Measurements from ENCODE around the gene RAVER2. TPM values are rescaled to one million over a fixed set of nuclear protein-coding genes. Genes with fewer than 3 reads are reported as not detected.

The RAVER2 gene
- total and polyA plus RNA-seq, 2 experiments from 2014 or later, result 14.1 to 28.6 TPM

- Histone ChIP-seq H3K4me2 (no peak overlapping the region), H3K9me2 (replicated peaks; ENCODE audit: insufficient read depth) (no peaks in the 10 kb centered on the region), H3K27ac (no peak overlapping the region), H3K4me1 (ENCODE audit: insufficient read depth) (no peaks in the 10 kb centered on the region), H4K20me1 (ENCODE audit: insufficient read depth, poor library complexity, severe bottlenecking) (no peaks in the 10 kb centered on the region), H3K9me3 (ENCODE audit: low read depth) (no peaks in the 10 kb centered on the region), H3K27me3 (no peaks in the 10 kb centered on the region), H2AFZ (no peak overlapping the region), H3K79me2 (no peaks in the 10 kb centered on the region), H3K36me3 (replicated peaks; ENCODE audit: insufficient read depth, low read depth) (no peaks in the 10 kb centered on the region), H3K4me3 (no peak overlapping the region)
- no peak for DNase-seq (ENCODE audit: low spot score)
- TF ChIP-seq, protein P1, sequence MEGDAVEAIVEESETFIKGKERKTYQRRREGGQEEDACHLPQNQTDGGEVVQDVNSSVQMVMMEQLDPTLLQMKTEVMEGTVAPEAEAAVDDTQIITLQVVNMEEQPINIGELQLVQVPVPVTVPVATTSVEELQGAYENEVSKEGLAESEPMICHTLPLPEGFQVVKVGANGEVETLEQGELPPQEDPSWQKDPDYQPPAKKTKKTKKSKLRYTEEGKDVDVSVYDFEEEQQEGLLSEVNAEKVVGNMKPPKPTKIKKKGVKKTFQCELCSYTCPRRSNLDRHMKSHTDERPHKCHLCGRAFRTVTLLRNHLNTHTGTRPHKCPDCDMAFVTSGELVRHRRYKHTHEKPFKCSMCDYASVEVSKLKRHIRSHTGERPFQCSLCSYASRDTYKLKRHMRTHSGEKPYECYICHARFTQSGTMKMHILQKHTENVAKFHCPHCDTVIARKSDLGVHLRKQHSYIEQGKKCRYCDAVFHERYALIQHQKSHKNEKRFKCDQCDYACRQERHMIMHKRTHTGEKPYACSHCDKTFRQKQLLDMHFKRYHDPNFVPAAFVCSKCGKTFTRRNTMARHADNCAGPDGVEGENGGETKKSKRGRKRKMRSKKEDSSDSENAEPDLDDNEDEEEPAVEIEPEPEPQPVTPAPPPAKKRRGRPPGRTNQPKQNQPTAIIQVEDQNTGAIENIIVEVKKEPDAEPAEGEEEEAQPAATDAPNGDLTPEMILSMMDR (IDR thresholded peaks at IDR 0.05; ENCODE audit: poor library complexity), result no peak
- TF ChIP-seq EZH2phosphoT487 (IDR thresholded peaks at IDR 0.05; ENCODE audit: low read depth, severe bottlenecking, unreplicated experiment) (no peak), EZH2 (IDR thresholded peaks at IDR 0.05; ENCODE audit: borderline replicate concordance) (no peak)
- WGBS (ENCODE audit: low lambda C conversion rate, missing lambda C conversion rate), result 80% methylated on average over 10 of the region's 10 CpGs
These were observed 130.2 kb downstream of the RAVER2 start for GRCh38 chr1:64875101-64875500.

GRCh38 chr1:64875606-64876005 is 130.7 kb downstream of the RAVER2 start:
- H2AFZ ChIP-seq, result no peak overlapping the region
- 87% methylated on average over 6 of the region's 6 CpGs for WGBS (ENCODE audit: low lambda C conversion rate, missing lambda C conversion rate)
- H3K9me2 ChIP-seq (replicated peaks; ENCODE audit: insufficient read depth), result no peaks in the 10 kb centered on the region
- H3K27ac ChIP-seq, result no peak overlapping the region
- no peak overlapping the region for H3K4me2 ChIP-seq
- H3K79me2 ChIP-seq, result no peaks in the 10 kb centered on the region
- no peaks in the 10 kb centered on the region for H3K9me3 ChIP-seq (ENCODE audit: low read depth)
- no peak overlapping the region for H3K4me3 ChIP-seq
- no peak for TF ChIP-seq EZH2 (IDR thresholded peaks at IDR 0.05; ENCODE audit: borderline replicate concordance)
- no peak for TF ChIP-seq EZH2phosphoT487 (IDR thresholded peaks at IDR 0.05; ENCODE audit: low read depth, severe bottlenecking, unreplicated experiment)
- TF ChIP-seq, protein P1 (IDR thresholded peaks at IDR 0.05; ENCODE audit: poor library complexity), result no peak
- H3K4me1 ChIP-seq (ENCODE audit: insufficient read depth), result no peaks in the 10 kb centered on the region
- H4K20me1 ChIP-seq (ENCODE audit: insufficient read depth, poor library complexity, severe bottlenecking), result no peaks in the 10 kb centered on the region
- H3K27me3 ChIP-seq, result no peaks in the 10 kb centered on the region
- H3K36me3 ChIP-seq (replicated peaks; ENCODE audit: insufficient read depth, low read depth), result no peaks in the 10 kb centered on the region
- no peak for DNase-seq (ENCODE audit: low spot score)

DNA sequence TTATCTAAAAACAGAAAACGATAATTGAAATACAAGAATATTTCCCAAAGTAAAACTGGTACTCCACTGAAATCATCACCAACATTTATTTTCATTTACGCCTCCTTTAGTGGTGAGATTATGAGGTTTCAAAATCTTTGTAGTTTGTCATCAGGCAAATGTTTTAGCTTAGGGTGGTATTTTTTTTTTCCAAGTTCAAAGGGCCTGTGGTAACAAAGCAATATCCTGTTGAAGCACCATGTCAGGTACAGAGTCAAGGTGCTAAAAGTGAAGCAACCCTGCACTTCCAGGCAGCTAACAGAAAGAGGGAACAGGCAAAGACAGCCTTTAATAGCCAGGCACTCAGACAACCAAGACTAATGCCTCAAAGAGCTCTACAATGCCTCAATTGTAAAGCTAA is 132.3 kb downstream of the RAVER2 start:
- Histone ChIP-seq H3K27me3 (no peaks in the 10 kb centered on the region), H3K9me2 (replicated peaks; ENCODE audit: insufficient read depth) (no peaks in the 10 kb centered on the region), H3K4me1 (ENCODE audit: insufficient read depth) (no peaks in the 10 kb centered on the region), H3K36me3 (replicated peaks; ENCODE audit: insufficient read depth, low read depth) (no peaks in the 10 kb centered on the region), H3K79me2 (no peaks in the 10 kb centered on the region), H3K4me2 (no peak overlapping the region), H2AFZ (no peak overlapping the region), H4K20me1 (ENCODE audit: insufficient read depth, poor library complexity, severe bottlenecking) (no peaks in the 10 kb centered on the region), H3K27ac (no peak overlapping the region), H3K4me3 (no peak overlapping the region), H3K9me3 (ENCODE audit: low read depth) (no peaks in the 10 kb centered on the region)
- 94% methylated on average over 2 of the region's 2 CpGs for WGBS (ENCODE audit: low lambda C conversion rate, missing lambda C conversion rate)
- DNase-seq (ENCODE audit: low spot score), result no peak
- no peak for TF ChIP-seq EZH2phosphoT487 (IDR thresholded peaks at IDR 0.05; ENCODE audit: low read depth, severe bottlenecking, unreplicated experiment)
- no peak for TF ChIP-seq EZH2 (IDR thresholded peaks at IDR 0.05; ENCODE audit: borderline replicate concordance)
- TF ChIP-seq, protein P1 (IDR thresholded peaks at IDR 0.05; ENCODE audit: poor library complexity), result no peak

- Histone ChIP-seq H3K27me3 (no peaks in the 10 kb centered on the region), H3K27ac (no peak overlapping the region), H3K4me2 (no peak overlapping the region), H2AFZ (no peak overlapping the region), H3K4me1 (ENCODE audit: insufficient read depth) (no peaks in the 10 kb centered on the region), H3K9me3 (ENCODE audit: low read depth) (no peaks in the 10 kb centered on the region), H3K36me3 (replicated peaks; ENCODE audit: insufficient read depth, low read depth) (no peaks in the 10 kb centered on the region), H3K9me2 (replicated peaks; ENCODE audit: insufficient read depth) (no peaks in the 10 kb centered on the region), H3K79me2 (no peaks in the 10 kb centered on the region), H4K20me1 (ENCODE audit: insufficient read depth, poor library complexity, severe bottlenecking) (no peaks in the 10 kb centered on the region), H3K4me3 (no peak overlapping the region)
- 89% methylated on average over 1 of the region's 1 CpG for WGBS (ENCODE audit: low lambda C conversion rate, missing lambda C conversion rate)
- no peak for TF ChIP-seq EZH2 (IDR thresholded peaks at IDR 0.05; ENCODE audit: borderline replicate concordance)
- TF ChIP-seq EZH2phosphoT487 (IDR thresholded peaks at IDR 0.05; ENCODE audit: low read depth, severe bottlenecking, unreplicated experiment), result no peak
- DNase-seq (ENCODE audit: low spot score), result no peak
These were observed 132.7 kb downstream of the RAVER2 start for GRCh38 chr1:64877598-64877997.
